IMR-90 (cell line): ENCODE results near the gene TAF11L12.

Experiments
- CTCF ChIP-seq: conservative IDR thresholded peaks from 2 replicates; pipeline ENCODE4 v1.5.1; 2012; ENCODE audit warnings: mild to moderate bottlenecking, low read depth, low read length, improper control_type of control experiment
- RAD21 ChIP-seq: IDR thresholded peaks from 2 replicates; pipeline ENCODE4 v1.6.1; 2012; ENCODE audit warnings: low read length, improper control_type of control experiment
- SMC3 ChIP-seq: fragments of 150-350 bp; IDR thresholded peaks from 2 replicates; pipeline ENCODE4 v1.6.1; 2016; ENCODE audit warnings: low read depth, mild to moderate bottlenecking, antibody characterized with exemption, low read length, moderate library complexity
- TF ChIP-seq, protein P1 (sequence below): fragments of 150-350 bp; IDR thresholded peaks from 2 replicates; pipeline ENCODE4 v1.6.1; 2017; ENCODE audit warnings: mild to moderate bottlenecking, antibody characterized with exemption, low read length, low read depth
- TF ChIP-seq, protein P2 (sequence below): fragments of 150-350 bp; IDR thresholded peaks from 2 replicates; pipeline ENCODE4 v1.6.1; 2016; ENCODE audit warnings: low read depth, mild to moderate bottlenecking, low read length, moderate library complexity, borderline replicate concordance

DNA sequence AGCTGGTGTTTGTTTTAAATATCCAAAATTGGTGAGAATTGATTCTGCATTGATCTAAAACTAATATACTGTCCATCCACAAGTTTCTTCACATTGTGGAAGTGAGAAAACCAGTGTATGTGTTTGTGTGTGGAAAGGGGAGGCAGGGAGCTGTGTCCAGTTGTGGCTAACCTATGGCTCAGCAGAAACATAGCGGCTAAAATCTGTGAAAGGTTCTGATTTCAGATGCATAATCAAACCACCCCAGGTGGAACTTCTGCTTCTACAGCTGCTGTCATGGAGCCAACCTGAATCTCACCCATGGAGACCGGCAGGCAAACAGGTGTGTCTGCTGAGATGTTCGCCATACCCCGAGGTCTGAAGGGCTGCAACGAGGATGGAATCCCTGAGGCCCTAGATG lies 24.0 kb downstream of the TAF11L12 start, which contains the start of gene TAF11L14:
- TF ChIP-seq CTCF = no peak
- TF ChIP-seq, protein P1, sequence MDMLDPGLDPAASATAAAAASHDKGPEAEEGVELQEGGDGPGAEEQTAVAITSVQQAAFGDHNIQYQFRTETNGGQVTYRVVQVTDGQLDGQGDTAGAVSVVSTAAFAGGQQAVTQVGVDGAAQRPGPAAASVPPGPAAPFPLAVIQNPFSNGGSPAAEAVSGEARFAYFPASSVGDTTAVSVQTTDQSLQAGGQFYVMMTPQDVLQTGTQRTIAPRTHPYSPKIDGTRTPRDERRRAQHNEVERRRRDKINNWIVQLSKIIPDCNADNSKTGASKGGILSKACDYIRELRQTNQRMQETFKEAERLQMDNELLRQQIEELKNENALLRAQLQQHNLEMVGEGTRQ = no peak
- no peak for TF ChIP-seq SMC3
- no peak for TF ChIP-seq RAD21
- TF ChIP-seq, protein P2, sequence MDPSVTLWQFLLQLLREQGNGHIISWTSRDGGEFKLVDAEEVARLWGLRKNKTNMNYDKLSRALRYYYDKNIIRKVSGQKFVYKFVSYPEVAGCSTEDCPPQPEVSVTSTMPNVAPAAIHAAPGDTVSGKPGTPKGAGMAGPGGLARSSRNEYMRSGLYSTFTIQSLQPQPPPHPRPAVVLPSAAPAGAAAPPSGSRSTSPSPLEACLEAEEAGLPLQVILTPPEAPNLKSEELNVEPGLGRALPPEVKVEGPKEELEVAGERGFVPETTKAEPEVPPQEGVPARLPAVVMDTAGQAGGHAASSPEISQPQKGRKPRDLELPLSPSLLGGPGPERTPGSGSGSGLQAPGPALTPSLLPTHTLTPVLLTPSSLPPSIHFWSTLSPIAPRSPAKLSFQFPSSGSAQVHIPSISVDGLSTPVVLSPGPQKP = no peak
